Left kidney (tissue), 2 donors: ENCODE results near the gene CDHR2. TPM values are rescaled to one million over a fixed set of nuclear protein-coding genes. Genes with fewer than 3 reads are reported as not detected.
A peak's percentile ranks its signal among the peaks of the same experiment; 100 is the strongest.
"Not testable (repeated sequence)": the region's sequence is repeated elsewhere in the genome, so short reads cannot be mapped to it uniquely, and the experiment has no call there.

ENCODE experiments used
- DNase-seq: peaks from one replicate; pipeline ENCODE4 v3.0.0-alpha.2; 2013
- polyA plus RNA-seq: library from polyadenylated mRNA; unstranded; fragments of 120-200 nt; gene quantifications from one replicate; pipeline ENCODE4 v1.2.1, GENCODE V29; 2013; ENCODE audit not compliant: insufficient read length

CDHR2 gene
- polyA plus RNA-seq, 1 donor: 25.0 TPM

DNA sequence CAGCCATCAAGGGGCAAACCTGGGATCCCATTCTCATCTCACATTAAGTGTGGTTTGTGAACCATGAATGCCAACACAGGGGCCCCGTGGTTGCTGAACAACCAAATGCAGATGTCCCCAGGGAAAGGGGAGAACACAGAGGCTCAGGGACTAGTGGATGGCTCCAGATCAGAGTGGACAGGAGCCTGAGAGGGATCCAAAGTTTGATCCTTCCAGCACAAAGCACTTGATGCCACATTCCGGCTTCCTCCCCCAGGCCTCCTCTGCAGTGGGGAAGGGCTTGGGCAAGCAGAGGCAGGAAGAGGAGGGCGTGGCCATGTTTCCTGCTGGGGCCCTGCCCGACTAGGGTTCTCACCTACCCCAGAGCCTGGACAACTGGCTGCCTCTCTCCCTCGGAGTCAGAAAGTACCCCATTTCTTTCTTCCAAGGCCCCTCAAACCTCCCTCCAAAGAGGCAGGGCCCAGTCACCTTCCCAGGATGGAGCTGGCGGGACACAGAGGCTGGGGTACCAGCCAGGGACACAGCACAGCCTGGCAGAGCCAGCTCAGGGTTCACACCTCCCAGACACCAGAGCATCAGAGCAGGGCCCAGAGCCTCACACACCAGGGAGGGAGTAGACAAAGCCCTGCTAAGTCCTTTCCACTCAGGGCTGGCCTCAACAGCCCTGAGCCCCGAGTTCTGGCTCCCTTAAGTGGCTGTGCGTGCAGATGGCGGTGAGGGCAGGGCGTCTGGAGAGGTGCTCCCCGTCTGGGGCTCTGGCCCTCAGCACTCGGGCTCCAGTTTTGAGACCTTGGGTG, 7.6 kb upstream of the CDHR2 start:
- no peak for DNase-seq

DNA sequence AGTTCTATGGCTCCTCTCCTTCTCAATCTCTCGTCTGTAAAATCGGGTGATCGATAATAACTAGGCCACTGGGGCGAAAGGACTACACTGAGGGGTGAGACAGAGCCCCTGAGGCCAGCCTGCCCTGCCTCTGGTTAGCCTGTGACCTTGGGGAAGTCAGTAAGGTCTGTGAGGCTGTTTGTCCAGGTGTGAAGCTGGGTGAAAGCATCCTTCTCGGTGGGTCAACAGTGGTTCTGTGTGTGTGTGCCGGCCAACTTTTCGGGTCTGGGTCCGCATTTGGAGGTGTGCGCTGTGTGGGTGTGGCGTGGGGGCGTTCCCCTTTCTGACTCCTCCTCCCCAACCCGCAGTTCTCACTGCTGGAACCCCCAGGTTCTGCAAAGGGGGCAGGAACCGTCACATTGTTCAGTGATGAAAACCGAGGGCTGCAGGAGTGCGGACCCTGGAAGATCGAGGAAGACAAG, 7.0 kb upstream of the CDHR2 start:
- no peak for DNase-seq

DNA sequence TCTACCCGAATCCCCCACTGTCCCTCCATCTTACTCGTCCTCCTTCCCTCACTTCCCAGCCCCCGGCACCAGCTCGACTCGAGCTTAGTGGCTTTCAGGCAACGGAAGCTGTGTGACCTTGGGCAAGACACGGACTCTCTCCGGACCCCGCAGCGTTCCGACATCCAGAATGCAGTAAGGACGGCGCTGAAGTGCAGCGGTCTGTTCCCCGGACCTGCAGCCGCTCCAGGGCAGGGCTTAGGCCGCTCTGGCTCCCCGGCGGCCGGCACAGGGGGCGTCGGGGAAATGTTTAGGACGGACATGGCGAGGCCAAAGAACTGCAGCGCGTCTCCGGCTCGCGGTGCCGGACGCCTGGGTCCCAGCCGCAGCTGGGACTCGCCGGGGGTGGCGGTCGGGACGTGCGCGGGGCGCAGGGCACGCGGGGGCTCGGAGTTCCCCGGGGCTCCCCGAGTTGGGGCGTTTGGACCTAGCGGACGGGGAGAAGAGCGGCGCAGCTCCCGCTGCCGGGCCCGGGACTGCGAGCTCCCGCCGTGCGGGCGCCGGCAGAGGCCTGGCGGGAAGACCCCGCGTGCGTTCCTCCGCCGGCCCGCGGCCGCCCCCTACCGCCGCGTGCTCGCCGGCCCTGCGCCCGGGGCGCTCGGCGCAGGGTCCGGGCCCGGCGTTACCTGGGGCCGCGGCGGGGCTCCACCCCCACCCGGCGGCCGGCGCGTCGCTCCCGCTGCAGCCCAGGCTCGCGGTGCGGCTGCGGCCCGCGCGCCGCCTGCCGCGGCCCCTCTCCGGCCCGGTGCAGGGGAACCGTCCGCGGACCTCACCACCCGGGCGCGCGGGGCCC, 6.3 kb upstream of the CDHR2 start:
- DNase-seq: no peak

DNA sequence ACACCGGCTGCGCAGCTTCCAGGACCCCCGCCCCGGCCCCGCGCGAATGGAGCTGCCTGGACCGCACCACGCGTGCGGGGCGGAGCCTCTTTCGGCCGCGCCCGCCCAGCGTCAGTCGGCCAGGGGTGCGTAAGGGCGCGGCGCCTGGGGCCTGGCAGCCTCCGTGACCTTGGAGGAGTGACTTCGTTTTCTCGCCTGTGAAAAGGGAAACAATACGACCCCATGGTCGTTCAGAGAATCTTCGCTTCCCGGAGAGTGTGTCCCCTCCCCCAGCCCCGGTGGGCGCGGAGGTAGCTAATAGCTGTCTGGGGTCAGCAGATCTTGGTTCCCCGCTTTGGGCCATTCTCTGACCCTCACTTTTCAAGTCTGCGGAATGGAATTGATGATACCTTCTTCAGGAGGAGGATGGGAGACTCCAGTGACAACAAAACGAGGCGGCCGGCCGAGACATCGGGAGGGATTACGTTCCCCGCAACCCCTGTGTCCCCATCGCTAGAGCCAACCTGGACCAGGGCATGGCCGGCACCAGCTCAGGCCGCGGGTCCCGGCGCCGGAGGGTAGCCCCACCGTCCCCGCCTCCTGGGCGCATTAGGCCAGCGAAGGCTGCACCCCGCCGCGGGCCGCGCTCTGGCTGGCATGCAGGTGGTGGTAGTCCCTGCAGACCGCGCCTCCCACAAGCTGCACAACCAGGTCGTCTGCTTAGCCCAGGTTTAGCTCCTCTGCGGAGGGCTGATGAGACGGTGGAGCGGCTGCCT, 5.5 kb upstream of the CDHR2 start:
- peak; percentile 60 for DNase-seq

DNA sequence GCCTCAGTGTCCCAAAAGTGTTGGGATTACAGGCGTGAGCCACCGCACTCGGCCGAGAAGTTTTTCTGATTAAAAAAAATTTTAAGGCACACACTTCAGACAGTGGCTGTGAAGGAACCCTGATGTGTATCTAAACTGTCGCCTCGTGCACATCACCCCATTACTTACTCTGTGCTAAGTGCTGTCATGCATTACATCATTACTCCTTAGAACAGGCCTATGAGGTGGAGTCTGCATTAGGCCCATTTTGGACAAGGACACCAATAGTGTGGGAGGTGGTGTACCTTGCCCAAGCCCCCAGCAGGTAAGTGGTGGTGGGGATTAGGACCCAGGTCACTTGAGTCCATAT, 3.8 kb upstream of the CDHR2 start:
- no peak for DNase-seq

DNA sequence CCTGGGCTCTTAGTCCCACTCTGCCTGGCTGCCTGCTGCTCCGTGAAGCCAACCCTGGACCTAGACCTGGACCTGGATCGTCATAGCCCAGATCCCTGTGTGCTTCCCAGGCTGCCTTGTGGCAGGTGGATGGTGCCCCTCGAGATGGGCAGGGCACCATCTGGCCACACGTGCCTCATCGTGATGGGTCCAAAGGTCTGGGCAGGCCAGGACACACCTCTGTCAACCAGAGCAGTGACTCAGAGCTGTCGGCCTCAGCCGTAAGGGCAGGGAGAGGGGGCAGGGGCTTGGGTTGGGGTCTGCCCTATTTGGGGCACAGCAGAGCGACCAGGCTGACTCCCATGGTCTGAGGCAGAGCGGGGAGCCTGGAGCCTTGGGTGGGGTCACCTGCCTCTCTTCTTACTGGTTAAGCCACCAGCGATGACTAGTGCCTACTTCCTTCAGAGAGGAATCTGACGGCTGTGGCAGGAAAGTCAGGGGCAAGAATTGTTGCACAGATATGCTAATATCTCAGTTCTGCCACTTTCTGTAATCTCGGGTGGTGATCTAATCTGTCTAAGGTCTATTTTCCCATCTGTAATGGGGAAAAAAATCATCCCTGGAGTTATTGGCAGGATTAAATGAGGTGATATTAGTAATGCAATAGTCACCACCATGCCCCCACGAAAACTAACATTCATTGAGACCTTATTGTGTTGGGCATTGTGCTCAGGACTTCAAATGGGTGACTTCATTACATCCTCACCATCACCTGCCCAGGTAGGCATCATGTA, 3.2 kb upstream of the CDHR2 start:
- no peak for DNase-seq

DNA sequence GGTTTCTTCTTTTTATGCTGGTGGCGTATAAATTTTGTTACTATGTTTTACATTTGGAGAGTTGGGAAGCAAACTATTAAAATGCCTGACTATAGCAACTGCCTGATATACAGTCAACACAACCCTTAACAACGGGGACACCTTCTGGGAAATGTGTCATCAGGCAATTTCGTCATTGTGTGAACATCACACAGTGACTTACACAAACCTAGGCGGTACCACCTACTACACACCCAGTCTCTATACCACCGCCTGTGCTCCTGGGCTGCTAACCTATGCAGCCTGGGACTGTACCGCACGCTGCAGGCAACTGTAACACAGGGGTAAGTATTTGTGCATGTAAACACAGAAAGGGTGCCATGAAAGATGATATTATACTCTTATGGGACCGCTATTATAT, 1.3 kb upstream of the CDHR2 start:
- no peak for DNase-seq

DNA sequence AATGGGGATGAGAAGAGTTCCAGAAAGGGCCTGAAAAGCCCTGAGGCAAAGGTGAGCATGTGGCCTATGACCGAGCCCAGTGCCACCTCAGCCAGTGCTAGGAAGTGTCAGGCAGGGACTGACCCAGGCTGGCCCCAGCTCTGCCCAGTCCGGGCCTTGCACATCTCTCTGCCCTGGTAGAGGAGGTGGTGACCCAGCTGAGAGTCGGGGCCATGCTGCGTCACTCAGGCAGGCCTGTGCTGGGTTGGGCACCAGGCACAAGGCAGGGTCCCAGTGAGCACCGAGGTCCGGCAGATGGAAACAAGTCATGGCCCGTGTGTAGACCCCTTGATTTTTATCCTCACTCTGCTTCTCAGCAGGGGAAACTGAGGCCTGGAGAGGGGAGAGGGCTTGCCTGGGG, 729 bp downstream of the CDHR2 start:
- DNase-seq: no peak

DNA sequence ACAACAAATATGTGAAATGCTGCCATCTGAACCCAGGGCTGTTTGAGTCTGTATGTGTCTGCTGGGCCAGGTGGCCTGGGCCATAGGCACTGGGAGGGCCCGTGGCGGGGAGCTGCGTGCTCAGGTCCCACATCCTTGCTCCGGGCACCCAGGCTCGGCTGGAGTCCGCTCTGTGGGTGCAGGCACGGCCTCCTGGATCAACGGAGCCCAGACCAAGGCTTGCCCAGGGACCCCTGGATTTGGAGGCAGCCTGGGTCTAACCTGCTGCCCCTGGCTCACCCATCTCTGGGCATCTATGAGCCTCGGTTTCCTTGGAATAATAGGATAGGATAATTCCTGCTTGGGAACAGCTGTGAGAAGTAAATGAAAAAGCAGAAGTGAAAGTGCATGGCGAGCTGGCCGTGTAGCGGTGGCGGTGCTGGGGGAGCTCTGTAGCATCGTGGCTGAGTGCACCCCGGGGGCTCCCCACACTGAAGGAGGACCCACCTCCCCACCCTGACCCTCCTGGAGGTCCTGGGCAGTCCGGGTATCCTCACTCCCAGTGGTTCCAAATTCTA, 1.2 kb downstream of the CDHR2 start:
- no peak for DNase-seq

DNA sequence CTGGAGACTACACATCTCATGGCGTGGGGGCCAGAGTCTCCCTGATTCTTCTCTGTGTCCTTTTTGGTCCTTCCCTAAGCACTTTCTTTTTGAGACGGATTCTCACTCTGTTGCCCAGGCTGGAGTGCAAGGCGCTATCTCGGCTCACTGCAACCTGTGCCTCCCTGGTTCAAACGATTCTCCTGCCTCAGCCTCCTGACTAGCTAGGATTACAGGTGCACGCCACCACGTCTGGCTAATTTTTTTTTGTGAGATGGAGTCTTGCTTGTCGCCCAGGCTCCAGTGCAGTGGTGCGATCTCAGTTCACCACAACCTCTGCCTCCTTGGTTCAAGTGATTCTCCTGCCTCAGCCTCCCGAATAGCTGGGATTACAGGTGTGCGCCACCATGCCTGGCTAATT, 1.8 kb downstream of the CDHR2 start:
- not testable (repeated sequence) for DNase-seq

DNA sequence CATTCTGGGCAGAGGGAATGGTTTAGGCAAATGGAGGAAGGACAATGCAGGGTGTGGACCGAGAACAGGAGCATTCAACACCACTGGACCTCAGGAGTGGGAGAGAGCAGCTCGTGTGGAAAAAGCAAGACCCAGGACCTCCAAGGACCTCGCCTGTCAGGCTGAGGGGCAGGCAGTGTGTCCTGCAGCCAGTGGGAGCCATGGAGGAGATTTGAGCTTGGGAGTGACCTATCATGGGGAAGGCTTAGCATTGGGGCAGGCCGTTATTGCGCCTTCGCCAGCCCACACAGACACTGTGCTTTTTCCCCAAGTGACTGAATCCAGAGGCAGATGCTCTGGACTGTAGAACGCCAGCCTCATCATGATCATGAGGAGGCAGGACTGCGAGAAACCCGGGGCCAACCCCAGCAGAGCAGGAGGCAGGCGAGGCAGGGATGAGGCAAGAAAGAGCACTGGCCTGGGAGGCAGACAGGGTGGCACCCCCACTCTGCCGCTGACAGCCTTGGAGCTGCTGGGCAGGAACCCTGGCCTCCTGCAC, 3.3 kb downstream of the CDHR2 start:
- no peak for DNase-seq

DNA sequence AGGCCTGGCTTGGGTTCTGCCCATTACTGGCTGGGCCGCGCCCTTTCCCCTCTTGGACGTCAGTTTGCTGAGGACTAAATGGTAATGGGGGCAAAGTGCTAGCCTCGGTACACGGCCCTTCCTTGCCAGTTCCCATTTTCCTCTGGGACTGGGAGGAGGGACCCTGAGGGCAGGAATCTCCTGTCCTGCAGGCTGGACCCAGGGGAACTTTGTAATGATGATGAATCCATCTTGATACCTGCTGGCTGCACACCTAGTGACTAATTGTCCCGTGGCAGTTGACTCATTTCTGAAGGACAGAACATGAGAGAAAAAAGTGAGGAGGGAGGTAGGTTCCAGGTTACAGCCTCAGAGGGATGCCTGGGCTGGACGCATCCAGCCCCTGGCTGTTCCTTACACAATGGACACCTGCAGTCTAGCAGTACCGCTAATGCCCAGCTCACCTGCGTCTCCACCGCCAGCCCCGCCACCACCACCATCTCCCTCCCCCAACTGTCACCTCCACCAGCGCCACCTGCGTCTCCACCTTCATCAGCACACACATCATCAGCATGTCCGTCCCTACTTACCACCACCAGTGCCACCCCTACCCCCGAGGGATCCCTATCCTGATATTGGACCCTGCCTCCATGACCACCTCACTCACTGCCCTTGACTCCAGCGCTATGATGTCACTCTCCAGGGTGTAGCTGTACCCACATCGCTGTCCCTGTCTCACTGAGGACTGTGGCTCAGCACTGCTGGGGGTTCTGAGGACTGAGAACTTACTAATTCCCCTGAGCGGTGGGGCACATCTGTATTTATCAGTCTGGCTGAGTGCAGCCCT, 4.3 kb downstream of the CDHR2 start:
- no peak for DNase-seq

DNA sequence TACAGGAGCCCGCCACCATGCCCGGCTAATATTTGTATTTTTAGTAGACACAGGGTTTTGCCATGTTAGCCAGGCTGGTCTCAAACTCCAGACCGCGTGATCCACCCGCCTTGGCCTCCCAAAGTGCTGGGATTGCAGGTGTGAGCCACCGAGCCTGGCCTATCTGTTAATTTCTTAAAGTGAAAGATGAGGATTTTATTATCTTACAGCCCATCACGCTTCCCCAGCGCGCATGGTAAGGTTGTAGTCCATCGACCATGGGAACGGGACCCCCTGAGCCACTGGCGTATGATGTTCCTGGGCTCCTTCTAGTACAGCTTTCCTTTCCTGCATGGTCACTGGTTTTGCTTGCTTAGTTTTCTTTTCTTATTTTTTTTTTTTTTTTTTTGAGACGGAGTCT, 8.7 kb downstream of the CDHR2 start:
- DNase-seq: no peak

DNA sequence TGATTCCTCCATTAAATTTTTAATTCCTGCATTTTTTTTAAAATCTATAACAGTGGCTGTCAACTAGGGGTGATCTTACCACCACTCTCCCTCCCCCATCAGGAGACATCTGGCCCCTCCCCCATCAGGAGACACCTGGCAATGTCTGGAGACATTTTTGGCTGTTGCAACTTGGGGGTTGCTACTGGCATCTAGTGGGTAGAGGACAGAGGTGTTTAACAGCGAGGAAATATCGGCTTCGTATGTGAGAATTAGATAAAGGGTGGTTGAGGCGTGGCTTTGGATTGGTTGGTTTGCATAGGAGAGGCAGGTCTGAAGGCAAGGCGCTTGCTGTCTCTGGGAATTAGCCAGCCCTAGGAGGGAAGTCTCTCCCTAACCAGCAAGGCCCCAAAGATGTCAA, 10.5 kb downstream of the CDHR2 start:
- no peak for DNase-seq

DNA sequence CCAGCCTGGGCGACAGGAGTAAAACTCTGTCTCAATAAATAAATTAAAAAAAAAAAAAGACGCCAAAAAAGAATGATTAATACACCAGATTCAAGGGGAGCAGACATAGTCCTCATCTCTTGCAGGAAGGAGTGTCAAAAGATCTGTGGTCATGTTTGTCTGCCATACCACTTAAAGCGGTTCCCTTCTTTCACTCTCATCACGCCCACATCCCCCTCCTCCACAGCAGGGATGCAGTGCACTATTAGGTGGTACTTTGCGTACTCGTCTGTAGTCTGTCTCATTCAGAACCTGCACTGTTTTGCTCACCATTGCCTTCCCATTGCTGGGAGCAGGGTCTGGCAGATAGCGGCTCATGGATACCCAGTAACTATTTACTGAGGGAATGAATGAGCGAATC, 11.2 kb downstream of the CDHR2 start:
- no peak for DNase-seq

DNA sequence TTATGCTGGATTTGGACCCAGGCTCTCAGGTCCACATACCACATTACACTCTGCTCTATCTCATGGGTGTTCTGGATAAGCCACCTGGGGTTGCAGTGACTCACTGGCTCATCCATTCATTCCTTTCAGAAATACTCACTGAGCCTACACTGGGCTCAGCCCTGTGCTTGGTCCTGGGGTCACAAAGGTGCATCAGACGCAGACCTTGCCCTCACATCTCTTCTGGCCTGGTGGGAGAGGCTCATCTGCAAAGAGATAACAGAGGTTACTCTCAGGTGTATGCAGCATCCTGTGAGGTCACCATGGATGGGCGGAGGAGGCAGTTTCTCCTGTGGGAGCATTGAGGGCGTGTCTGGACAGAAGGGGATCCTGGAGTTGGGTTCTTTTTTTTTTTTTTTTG, 12.1 kb downstream of the CDHR2 start:
- no peak for DNase-seq

DNA sequence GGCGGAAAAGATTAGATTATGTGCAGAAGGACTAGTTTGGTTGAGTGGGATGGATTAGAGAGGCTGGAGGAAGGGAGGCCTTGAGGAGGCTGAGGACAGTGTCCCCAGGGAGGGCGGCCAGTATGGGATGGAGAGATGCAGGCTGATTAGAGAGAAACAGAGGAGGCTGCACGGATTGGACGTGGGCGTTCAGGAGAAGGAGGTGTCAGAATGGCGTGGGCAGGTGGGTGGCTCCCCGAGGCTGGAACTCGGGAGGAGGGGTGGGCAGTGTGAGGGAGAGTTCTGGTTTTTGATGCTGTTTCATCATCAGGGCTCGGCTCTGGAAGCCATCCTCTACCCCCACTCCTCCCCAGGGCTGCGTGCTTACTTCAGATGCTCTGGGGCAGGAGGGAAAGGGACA, 13.0 kb downstream of the CDHR2 start:
- no peak for DNase-seq

DNA sequence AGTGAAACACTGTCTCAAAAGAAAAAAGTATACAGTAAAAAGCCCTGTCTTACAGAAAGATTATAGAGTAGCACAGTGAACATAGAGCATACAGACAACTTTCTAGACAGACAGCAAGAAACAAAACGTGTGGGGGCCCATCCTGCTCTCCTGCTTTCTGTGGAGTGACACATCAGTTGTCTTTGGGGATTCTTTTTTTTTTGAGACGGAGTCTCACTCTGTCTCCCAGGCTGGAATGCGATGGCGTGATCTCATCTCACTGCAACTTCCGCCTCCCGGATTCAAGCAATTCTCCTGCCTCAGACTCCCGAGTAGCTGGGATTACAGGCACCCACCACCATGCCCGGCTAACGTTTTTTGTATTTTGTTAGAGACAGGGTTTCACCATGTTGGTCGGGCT, 14.9 kb downstream of the CDHR2 start:
- no peak for DNase-seq

DNA sequence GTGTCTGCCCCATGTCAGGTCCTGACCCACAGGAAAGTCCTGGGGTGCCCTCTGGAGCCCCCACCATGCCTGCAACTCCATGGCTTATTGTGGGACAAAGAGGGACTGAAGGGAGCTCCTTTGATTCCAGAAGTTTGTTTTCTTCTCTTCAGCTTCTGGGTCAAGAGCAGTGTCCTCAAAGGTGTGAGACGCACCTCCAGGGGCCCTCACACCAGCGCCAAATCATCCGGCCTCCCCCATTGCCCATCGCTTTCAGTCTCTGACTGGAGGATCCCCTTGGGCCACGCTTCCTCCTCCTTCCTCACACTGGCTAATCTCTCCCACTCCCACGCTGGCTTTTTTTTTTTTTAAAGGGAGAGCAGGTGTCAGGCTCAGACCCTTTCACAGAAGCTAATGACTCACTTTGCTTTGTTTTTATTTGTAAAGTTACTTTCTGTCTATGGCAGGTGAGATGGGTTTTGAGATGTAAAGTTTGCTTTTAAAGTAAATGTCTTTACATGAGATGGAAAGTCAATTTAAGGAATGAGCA, 16.7 kb downstream of the CDHR2 start:
- no peak for DNase-seq

DNA sequence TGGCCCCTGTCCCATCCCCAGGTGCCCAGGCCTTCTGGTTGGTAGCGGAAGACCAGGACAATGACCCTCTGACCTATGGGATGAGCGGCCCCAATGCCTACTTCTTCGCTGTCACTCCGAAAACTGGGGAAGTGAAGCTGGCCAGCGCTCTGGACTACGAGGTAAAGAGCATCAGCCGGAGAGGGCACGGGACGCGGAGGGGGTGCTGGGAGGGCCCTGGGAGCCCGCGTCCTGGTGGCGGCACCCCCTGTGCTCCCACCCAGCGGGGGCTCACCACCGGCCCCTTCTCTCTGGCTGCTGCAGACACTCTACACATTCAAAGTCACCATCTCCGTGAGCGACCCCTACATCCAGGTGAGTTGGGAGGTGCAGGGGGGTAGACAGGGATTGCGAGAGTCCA, 19.5 kb downstream of the CDHR2 start:
- DNase-seq: no peak
